Jurkat, Clone E6-1 (cell line): ENCODE measurements around the gene LDB3.

Experiments
- DNase-seq: peaks from one replicate; pipeline ENCODE4 v3.0.0-alpha.2; 2011; ENCODE audit warnings: low read depth, low spot score
- H3K4me3 ChIP-seq: 2 replicates; pipeline ENCODE4 v1.5.1; 2011; ENCODE audit warnings: mild to moderate bottlenecking, low read length, control low read depth, moderate library complexity

LDB3 gene

GRCh38 chr10:86681722-86682386 lies 13.5 kb downstream of the LDB3 start:
- H3K4me3 ChIP-seq, result no peak overlapping the region
- DNase-seq, result no peak

DNA sequence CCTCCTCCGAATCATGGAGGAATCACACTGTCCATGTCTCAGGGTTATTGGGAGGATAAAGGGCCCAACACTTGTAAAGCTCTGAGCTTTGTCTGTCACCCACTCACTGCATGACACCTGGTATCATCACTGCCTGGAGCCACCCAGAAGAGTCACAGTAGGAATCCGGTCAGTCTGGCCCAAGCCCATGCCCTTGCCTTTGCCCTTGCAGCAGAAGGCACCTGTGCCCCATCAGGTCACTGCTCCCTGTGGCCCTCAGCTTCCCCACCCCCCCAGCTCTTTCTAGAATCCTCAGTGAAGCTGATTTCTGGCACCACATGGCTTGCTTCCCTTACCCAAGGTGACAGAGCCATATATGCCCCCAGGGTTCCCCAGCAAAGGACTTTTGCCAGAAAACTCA lies 14.4 kb downstream of the LDB3 start:
- DNase-seq, result no peak
- no peak overlapping the region for H3K4me3 ChIP-seq

GRCh38 chr10:86684331-86685097 lies 16.2 kb downstream of the LDB3 start:
- no peak for DNase-seq
- H3K4me3 ChIP-seq, result no peak overlapping the region

DNA sequence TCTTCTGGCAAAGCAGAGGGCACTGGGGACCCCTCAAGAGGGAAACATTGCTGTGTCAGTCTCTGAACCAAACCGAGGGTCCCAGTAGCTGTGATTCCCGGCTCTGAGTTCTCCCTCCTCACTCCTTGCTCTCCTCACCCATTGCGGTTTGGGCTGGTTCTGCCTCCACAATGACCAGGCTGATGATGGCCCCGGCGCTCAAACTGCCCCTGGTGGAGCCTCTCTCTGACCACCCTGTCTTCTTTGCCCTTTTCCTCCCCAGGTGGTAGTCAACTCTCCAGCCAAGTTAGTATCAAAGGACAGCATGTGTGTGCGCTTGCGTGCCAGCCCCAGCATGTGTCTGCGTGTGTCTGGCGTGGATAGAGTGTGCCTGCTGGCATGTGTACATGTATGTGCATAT lies 17.1 kb downstream of the LDB3 start:
- no peak overlapping the region for H3K4me3 ChIP-seq
- no peak for DNase-seq

DNA sequence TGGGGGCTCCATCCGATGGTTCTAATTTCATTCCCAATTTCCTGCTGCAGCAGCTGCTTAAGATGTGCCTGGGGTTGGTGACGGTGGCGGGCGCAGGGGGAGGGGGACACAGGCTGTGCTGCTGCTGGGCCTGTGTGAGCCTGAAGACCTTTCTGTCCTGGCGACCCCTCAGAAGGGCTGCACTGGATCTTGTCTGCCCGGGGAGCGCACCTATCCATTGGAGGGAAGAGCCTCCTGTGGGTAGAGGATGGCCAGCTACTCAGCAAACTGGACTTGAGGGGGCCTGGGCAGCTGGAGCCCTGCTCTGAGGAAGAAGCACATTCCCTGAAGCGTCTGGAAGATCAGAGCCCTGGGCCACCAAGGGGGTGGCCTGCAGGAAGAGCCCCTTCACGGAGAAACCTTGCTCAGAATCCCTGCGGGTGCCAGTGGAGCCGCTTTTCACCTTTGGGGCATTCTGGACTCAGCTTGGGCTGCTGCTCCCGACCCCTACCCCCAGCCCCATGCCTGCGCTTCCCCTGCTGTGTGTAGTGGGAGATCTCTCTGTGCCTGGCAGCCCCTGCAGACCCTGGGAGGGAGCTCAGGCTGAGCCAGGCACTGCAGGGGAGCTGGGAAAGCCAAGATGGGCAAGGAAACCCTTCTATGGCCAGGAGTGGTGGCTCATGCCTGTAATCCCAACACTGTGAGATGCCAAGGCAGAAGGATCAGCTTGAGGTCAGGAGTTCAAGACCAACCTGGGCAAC lies 17.8 kb downstream of the LDB3 start:
- no peak overlapping the region for H3K4me3 ChIP-seq
- DNase-seq, result no peak

- H3K4me3 ChIP-seq, result no peak overlapping the region
- DNase-seq, result no peak
These were observed 18.7 kb downstream of the LDB3 start for GRCh38 chr10:86686972-86687371.

GRCh38 chr10:86687750-86688149 lies 19.4 kb downstream of the LDB3 start:
- no peak for DNase-seq
- H3K4me3 ChIP-seq, result no peak overlapping the region

DNA sequence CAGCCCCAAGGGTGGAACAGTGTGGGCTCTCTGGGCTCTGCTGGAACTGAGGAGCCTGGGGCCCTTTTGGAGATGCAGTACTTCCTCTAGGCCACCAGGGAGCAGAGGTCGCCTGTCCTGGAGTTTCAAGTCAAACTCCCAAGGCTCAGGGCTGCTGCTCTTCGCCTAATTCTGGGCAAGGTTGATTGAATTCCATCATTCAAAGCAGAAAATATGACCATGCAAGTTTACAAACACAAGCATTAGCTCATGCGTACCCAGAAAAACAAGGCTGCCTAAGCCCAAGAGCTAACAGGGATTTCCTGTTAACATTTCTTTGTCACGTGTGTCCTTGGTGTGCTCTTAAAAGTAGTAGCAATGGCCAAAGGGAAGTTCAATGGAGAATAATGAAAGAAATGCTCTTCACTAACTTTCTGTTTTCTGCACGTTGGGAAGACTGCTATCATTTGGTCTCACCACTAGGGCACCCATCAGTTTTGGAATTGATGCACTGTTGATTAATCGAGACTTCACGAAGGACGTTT lies 20.1 kb downstream of the LDB3 start:
- DNase-seq, result peak; percentile 53
- H3K4me3 ChIP-seq, result no peak overlapping the region

GRCh38 chr10:86689146-86689545 lies 20.8 kb downstream of the LDB3 start:
- no peak for DNase-seq
- no peak overlapping the region for H3K4me3 ChIP-seq

GRCh38 chr10:86690231-86690630 lies 21.9 kb downstream of the LDB3 start:
- no peak overlapping the region for H3K4me3 ChIP-seq
- DNase-seq, result no peak

DNA sequence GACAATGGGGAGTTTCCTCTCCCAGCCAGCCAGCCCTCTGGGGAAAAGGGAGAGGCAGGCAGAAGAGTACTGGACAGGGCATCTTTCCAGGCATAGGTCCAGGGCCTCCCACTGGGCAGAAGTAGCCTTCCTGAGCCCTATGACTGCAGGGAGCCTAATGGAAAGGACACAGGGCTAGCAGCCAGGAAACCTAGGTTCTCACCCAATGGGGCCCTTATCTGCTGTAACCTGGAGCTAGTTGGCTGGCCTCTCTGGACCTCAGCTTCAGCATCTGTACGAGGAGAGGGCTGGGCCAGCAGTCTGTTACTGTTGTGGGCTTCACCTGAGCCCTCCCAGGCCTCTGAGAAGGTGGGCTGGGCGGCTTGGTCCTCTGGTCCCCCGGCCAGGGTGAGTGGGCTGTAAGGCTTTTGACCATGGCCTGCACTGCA lies 22.4 kb downstream of the LDB3 start:
- no peak overlapping the region for H3K4me3 ChIP-seq
- DNase-seq, result no peak

DNA sequence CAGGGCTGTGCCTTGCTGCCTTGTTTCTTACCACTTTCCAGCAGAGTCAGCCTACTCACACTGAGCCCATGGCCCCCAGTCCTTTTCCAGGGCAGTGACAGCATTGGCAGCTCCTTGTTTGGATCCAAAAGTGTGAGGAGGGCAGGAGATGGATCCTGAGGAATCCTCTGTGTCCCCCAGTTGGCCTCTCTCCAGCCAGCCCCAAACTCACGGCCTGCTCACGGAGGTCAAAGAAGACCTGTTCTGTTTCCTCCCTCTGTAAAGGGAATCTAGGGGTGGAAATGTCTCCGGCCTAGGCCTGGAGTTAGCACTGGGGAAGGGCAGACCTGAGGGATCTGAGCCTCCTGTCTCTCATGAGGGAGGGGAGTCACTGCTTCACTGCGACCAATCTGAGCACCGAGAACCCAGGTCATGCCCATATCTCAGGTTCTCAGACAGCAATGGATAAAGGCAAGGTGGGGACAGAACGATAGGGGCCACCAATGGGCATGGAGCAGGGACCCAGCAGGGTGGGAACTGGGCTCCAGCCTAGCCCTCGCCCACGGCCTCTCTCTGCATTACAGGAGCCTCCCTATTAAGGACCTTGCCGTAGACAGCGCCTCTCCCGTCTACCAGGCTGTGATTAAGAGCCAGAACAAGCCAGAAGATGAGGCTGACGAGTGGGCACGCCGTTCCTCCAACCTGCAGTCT lies 23.2 kb downstream of the LDB3 start:
- DNase-seq, result no peak
- H3K4me3 ChIP-seq, result no peak overlapping the region

DNA sequence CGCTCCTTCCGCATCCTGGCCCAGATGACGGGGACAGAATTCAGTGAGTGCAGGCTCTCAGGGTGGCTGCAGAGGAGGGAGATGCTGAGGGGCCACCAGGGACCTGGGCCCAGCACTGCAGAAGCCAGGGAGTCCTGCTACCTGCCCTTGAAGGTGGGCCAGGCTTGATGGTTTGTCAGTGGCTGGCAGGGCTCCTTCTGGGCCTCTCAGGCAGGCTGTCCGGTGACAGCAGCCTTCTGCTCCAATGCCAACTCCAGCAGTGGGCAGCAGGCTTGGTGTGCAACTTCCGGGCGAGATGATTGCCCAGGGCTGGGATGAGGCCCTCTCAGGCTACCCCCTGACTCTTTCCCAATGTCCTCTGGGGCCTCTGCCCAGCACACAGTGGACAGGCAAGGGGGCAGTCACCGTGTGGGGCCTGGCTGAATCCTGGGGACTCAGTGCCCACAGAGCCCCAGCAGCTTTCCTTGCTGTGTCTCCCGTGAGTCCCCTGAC lies 23.8 kb downstream of the LDB3 start:
- no peak for DNase-seq
- no peak overlapping the region for H3K4me3 ChIP-seq

GRCh38 chr10:86692664-86693063 lies 24.4 kb downstream of the LDB3 start:
- DNase-seq, result no peak
- H3K4me3 ChIP-seq, result no peak overlapping the region

- no peak for DNase-seq
- H3K4me3 ChIP-seq, result no peak overlapping the region
These were observed 25.0 kb downstream of the LDB3 start for GRCh38 chr10:86693275-86693674.

DNA sequence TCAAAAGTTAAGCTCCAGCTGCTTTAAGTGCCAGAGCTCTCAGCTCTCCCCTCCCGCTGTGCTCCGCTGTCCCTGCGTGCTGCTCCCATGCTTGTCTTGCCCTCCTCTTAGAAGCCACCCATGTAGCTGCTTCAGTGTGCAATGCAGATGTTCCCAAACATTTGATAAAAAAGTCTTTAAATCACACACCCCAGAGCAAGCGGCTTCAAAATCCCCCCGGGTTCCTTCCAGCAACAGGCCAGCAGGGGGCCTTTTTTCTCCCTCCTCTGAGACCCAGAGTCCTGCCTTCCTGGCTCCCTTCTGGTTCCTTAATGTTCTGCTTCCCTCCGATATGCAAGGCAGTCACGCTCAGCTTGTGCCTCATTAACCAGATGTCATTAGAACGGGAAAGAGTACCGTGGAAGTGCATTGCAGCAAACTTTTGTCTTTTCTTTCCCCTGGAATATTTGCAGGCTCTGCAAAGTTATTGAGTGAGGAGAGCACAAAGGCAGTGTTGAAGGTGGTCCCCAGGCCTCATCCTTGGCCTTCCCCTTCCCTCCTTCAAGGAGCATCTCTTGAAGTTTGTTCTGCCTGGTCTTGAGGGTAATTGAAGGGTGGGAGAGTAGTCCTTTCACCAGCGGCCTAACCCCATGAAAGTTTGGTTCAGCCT lies 25.5 kb downstream of the LDB3 start:
- DNase-seq, result peak; percentile 17
- H3K4me3 ChIP-seq, result no peak overlapping the region

DNA sequence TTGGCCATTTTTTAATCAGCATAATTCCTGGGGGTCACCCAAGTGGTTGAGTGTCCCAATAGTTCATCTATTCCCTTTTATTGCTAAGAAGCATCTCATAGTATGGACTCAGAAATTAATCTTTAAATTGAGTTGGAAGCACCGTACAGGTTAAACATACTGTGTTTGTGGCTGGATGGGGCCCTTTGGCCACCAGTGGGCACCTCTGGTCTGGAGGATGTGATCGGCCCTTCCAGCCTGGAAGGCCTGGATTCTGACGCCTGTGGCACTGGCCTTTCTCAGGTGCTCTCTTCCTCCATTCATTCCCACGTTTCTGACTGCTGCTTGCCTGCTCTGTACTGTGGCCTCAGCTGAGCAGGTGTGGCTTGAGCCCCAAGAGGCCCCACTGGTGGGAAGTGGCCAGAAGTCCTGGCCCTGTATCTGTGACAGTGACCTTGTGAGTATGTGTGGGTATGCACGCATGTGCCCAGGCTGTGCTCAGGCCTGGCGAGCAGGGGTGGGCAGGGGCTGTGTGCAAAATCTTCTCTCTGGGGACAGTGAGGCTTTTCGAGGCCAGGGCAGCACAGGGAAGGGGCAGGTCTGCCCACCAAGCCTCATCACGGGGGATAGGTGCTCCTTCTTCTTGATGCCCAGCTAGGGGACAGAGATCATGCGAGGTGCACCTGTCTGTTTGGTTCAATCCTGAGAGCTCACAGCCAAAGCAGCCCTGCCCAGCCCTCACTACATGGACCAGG lies 30.1 kb downstream of the LDB3 start:
- no peak for DNase-seq
- H3K4me3 ChIP-seq, result no peak overlapping the region

- no peak for DNase-seq
- H3K4me3 ChIP-seq, result no peak overlapping the region
These were observed 30.8 kb downstream of the LDB3 start for GRCh38 chr10:86699125-86699524.
